ENCODE results near the gene C4A.
"Not testable (repeated sequence)": the region's sequence is repeated elsewhere in the genome, so short reads cannot be mapped to it uniquely, and the experiment has no call there.

Gene C4A

DNA sequence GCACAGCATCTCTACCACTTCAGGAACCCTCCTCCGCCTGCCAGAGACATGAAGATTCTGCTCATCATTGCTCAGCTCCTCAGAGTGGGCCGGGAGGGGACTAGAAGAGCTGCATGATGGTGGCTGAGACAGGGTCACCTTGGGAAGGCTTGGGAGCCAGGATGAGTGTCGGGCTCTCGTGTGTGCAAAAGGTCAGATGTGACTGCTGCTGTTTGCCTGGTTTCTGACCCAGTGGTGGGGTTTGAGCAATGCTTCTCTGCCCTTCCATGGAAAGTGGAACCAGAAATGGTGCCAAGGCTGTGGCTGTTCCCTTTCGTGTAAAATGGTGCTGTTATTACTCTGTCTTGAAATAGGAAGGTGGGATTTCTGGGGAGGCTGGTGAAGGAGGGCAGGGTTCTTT, 859 bp upstream of the C4A start:
- DNase-seq: not testable (repeated sequence)

DNA sequence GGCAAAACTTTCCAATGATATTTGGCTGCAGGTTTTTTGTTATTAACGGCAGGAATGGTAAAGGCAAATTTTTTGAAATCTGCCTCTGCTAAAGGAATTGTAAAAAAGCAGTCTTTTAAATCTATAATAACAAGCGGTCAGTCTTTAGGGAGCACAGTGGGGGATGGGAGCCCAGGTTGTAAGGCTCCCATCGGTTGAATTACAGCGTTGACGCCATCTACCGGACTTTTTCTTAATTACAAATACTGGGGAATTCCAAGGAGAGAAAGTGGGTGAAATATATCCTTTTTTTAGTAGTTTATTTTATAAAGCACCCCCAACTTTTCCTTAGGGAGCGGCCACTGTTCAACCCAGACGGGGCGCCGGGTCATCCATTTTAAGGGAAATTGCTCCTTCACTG, 7.5 kb downstream of the C4A start:
- DNase-seq: not testable (repeated sequence)

DNA sequence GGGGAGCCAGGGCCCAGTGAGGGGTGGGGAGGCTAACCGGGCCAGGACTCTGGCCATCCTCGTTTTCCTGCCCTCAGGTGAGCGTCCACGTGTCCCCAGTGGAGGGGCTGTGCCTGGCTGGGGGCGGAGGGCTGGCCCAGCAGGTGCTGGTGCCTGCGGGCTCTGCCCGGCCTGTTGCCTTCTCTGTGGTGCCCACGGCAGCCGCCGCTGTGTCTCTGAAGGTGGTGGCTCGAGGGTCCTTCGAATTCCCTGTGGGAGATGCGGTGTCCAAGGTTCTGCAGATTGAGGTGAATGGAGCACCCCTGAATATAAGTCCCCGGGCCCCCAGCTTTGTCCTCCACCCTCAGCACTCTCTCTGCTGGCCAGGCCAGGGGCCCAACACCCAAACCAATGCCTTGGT, 12.6 kb downstream of the C4A start:
- DNase-seq: not testable (repeated sequence)

DNA sequence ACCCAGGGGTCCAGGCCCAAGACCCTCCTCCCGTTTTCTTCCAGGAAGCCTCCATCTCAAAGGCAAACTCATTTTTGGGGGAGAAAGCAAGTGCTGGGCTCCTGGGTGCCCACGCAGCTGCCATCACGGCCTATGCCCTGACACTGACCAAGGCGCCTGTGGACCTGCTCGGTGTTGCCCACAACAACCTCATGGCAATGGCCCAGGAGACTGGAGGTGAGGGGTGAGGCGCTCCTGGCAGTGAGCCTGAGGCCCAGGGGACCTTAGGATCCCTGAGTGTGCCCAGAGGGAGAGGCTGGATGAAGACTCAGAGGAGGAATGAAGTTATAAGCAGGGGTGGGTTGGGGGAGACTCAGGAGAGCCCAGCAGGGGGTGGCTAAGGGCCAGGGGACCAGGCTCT, 14.5 kb downstream of the C4A start:
- not testable (repeated sequence) for DNase-seq

DNA sequence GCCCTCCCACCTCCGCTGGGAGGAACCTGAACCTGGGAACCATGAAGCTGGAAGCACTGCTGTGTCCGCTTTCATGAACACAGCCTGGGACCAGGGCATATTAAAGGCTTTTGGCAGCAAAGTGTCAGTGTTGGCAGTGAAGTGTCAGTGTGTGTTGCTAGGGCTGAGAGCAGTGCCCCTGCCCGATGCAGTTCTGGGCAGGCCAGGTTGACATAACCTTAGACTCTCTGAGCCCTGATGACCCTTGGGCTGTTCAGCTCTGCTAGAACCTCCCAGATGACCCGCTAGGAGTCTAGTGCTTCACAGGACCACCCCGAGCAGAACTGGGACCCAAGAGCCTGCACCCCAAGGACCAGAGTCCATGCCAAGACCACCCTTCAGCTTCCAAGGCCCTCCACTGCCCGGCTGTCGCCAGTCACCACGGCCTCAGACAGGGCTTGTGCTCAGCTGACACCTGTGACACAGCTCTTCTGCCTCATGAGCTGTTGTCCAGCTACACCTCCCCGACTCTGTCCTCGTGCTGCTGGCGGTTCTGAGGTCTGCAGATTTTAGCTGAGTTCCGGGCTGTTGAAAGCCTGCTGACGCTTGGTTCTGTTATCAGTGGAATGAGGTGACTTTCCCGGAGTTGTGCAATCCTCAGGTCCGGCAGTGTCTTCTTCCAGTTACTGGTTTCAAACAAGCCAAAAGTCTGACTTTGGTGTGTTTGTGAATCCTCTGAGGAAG, 20.9 kb downstream of the C4A start:
- DNase-seq: not testable (repeated sequence)

DNA sequence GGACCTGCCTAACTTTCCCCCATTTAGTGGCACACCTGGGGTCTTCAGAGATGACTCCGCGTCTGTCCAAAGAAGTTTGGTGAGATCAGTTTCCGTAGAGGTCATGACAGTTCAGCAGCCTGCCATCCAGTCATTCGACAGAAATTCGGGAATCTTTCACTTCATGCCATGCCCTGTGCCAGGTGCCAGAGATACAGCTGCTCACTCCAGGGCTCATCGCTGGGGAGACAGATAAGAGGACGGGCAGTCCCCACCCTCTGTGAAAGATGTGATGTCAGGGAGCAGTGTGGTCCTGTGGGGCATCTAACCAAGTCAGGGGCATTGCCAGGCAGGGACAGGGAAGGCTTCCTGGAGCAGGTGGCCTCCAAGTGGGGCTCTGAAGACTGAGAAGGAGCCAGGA, 21.4 kb downstream of the C4A start:
- not testable (repeated sequence) for DNase-seq

DNA sequence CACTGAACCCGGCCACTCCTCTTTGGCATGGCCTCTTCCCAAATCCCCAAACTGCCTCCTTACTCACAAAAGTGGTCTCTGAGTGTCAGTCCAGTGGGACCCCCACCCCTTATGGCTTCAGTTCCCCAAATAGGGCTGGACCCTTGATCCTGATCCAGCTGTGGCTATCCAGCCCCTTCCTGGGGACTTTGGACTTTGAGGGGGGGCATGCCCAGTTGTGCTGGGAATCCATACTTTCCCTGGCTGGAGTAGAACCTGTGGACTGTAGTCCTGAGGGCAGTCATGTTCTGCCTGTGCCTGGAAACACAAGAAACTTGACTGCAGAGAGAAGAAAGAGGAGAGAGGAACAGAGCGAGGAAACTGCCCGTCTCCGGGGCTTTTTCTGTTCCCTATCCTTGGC, 22.5 kb downstream of the C4A start:
- DNase-seq: not testable (repeated sequence)

DNA sequence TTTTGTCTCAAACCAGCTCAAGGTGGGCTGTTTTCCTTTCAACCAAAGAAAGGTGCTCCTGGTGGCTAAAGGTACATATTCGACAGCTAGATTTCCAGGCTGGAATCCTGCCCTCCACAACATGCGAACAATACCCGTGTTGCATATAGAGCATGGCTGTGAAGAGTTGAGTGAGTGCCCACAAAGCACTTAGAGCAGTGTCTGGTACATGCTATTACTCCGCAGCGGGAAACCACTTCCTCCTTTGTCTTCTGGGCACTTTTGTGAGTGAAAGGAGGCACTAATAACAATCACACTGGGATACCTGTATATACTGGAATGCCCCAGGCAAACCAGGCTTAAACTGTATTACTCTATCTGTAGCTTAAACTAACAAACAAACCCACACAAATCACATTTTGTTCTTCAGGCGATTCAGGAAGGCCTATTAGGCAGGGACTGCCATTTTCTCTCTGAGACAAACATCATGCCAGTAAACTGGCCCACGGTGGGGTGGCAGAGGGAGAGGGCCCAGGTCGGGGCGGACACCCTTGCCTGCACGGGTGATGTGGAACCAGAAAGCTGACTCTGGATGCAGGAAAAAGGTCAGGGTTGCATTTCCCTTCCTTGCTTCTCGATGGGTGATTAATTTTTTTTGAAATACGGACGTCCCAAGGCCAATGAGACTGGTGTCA, 23.1 kb downstream of the C4A start:
- DNase-seq: peak; percentile 32

DNA sequence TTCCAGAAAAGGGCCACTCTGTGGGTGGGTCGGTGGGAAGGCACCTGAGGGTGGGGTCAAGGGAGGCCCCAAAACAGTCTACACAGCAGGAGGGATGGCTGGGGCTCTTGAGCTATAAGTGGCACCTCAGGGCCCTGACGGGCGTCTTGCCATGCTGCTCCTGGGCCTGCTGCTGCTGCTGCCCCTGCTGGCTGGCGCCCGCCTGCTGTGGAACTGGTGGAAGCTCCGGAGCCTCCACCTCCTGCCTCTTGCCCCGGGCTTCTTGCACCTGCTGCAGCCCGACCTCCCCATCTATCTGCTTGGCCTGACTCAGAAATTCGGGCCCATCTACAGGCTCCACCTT, 23.7 kb downstream of the C4A start:
- DNase-seq: not testable (repeated sequence)

DNA sequence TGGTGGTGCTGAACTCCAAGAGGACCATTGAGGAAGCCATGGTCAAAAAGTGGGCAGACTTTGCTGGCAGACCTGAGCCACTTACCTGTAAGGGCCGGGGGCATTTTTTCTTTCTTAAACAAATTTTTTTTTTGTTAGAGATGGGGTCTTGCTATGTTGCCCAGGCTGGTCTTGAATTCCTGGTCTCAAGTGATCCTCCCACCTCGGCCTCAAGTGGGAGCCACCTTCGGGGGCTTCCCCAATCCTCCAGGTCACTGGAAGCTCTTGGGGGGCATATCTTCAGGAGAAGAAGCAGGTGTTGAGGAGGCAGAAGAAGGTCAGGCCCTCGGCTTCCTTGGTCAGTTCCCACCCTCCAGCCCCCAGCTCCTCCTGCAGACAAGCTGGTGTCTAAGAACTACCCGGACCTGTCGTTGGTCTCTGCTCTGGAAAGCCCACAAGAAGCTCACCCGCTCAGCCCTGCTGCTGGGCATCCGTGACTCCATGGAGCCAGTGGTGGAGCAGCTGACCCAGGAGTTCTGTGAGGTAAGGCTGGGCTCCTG, 24.2 kb downstream of the C4A start:
- DNase-seq: not testable (repeated sequence)

DNA sequence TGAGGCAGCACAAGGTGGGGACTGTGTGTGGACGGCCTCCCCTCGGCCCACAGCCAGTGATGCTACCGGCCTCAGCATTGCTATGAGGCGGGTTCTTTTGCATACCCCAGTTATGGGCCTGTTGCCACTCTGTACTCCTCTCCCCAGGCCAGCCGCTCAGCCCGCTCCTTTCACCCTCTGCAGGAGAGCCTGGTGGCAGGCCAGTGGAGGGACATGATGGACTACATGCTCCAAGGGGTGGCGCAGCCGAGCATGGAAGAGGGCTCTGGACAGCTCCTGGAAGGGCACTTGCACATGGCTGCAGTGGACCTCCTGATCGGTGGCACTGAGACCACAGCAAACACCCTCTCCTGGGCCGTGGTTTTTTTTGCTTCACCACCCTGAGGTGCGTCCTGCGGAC, 25.2 kb downstream of the C4A start:
- not testable (repeated sequence) for DNase-seq

DNA sequence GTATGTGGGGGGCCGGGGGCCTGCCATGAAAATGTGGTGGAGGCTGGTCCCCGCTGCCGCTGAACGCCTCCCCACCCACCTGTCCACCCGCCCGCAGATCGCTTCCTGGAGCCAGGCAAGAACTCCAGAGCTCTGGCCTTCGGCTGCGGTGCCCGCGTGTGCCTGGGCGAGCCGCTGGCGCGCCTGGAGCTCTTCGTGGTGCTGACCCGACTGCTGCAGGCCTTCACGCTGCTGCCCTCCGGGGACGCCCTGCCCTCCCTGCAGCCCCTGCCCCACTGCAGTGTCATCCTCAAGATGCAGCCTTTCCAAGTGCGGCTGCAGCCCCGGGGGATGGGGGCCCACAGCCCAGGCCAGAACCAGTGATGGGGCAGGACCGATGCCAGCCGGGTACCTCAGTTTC, 26.2 kb downstream of the C4A start:
- DNase-seq: not testable (repeated sequence)

DNA sequence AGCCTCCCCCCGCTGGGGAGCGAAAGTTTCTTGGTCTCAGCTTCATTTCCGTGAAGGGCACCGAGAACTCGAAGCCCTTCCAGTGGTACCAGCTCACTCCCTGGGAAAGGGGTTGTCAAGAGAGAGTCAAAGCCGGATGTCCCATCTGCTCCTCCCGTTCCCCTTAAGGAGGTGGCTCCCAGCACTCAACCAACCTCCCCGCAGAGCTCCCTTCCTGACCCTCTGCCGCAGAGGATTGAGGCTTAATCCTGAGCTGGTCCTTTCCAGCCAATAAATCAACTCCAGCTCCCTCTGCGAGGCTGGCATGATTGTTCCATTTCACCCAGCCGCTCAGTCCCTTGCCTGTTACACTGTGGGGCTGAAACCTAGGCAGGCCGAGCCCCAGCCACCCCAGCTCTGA, 26.8 kb downstream of the C4A start:
- not testable (repeated sequence) for DNase-seq

DNA sequence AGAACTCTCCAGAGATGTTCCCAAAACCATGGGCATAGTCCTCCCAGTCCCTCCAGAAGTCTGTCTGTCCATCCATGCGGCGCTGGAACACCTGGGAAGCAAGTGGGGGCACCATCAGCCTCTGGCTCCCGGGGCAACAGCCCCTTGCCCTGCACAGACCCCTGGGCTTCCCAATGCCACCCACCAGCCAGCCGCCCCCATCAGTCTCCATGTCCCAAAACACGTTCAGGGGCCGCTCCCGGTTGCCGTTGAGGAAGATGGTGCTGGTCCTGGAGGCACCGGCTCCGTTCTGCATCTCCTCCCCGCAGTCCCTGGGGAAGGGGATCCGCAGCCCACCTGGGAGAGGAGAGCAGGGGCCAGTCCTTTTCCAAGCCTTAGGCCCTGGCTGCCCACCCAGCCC, 27.7 kb downstream of the C4A start:
- DNase-seq: not testable (repeated sequence)

DNA sequence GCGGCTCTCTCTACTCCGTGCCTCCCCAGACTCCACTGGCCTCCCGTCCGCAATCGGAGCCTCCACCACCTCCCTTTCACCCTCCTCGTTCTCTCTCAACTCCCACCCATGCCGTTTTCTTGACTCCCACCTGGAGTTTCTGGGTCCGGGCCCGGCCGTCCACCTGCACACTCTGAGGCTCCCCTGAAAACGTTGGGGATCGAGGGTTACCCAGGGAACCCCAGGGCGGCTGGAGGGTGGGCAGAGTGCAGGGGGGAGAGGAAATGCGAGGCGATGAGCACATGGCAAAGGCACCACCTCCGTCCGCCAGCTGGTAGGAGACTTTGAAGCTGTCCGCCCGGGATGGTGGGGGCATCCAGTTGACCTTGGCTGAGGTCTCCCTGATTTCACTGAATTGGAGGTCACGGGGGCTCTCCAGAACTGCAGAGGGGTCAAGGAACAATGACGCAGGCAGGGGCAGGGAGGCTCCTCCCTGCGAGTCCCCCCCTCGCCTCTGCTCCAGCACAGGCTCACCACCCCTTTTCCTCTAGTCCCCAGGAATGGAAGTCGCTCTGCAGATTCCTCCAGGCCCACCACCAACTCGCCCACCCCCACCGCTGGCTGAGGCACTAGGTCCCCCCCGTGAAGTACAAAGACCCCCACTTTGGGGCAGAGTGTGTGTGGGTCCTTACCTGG, 29.1 kb downstream of the C4A start:
- DNase-seq: not testable (repeated sequence)

DNA sequence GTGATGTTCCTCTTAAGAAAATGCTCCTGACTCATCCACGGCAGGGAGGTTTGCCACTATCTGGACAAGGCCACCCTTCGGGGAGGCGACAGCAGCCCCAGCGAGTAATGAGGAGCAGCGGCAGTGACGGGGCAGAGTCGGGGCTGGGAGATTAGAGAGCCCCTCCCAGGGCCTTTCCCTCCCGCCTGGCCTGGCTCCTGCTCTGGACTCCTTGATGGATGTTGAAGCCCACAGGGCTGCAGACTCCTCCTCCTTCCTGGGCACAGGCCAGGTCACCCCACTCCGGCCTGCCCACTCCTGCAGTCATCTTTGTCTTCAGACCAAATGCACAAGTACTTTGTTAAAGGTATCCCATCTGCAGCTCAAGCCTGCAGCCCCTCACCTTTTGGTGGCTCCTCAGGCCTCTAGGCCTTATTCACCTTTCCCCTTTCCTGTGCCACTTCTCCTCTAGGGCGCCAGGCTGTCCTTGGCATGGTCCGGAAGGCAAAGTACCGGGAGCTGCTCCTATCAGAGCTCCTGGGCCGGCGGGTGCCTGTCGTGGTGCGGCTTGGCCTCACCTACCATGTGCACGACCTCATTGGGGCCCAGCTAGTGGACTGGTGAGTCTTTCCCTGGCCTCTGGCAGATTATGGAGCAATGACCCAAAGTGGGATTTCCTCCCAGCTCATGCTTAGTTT, 31.2 kb downstream of the C4A start:
- DNase-seq: not testable (repeated sequence)

DNA sequence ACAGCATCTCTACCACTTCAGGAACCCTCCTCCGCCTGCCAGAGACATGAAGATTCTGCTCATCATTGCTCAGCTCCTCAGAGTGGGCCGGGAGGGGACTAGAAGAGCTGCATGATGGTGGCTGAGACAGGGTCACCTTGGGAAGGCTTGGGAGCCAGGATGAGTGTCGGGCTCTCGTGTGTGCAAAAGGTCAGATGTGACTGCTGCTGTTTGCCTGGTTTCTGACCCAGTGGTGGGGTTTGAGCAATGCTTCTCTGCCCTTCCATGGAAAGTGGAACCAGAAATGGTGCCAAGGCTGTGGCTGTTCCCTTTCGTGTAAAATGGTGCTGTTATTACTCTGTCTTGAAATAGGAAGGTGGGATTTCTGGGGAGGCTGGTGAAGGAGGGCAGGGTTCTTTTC, 31.9 kb downstream of the C4A start:
- DNase-seq: not testable (repeated sequence)

DNA sequence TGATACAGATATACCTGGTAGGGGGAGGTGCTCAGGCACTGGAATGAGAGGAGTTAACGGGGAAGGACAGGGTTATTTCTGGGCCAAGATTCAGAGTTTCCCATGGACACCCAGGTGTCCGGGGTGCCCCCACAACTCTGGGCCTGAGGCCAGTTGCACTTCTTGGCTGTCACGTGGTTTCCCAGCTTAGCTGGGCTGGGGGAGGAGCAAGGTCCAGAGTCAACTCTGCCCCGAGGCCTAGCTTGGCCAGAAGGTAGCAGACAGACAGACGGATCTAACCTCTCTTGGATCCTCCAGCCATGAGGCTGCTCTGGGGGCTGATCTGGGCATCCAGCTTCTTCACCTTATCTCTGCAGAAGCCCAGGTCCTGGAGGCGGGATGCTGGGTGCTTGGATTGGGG, 32.7 kb downstream of the C4A start, which contains the start of gene C4B:
TSS of gene C4B (plus strand) at position 249 of the 400 bp plus-strand sequence. CDS start at position 300, 51 bp downstream.
- not testable (repeated sequence) for DNase-seq

DNA sequence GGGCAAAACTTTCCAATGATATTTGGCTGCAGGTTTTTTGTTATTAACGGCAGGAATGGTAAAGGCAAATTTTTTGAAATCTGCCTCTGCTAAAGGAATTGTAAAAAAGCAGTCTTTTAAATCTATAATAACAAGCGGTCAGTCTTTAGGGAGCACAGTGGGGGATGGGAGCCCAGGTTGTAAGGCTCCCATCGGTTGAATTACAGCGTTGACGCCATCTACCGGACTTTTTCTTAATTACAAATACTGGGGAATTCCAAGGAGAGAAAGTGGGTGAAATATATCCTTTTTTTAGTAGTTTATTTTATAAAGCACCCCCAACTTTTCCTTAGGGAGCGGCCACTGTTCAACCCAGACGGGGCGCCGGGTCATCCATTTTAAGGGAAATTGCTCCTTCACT, 40.2 kb downstream of the C4A start:
- not testable (repeated sequence) for DNase-seq

DNA sequence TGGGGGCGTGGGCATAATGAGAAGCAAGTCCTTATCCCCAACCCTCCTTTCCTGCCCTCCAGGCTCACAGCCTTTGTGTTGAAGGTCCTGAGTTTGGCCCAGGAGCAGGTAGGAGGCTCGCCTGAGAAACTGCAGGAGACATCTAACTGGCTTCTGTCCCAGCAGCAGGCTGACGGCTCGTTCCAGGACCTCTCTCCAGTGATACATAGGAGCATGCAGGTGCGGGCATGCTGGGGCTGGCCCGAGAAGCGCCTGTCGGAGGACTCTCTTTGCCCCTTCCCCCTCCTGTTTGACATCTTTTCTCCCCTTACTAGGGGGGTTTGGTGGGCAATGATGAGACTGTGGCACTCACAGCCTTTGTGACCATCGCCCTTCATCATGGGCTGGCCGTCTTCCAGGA, 46.8 kb downstream of the C4A start:
- not testable (repeated sequence) for DNase-seq

DNA sequence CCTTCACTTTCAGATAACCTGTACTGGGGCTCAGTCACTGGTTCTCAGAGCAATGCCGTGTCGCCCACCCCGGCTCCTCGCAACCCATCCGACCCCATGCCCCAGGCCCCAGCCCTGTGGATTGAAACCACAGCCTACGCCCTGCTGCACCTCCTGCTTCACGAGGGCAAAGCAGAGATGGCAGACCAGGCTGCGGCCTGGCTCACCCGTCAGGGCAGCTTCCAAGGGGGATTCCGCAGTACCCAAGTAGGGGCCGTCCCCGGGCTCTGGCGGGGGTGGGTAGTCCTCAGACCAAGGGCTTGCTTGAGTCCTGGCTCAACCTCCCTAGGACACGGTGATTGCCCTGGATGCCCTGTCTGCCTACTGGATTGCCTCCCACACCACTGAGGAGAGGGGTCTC, 47.7 kb downstream of the C4A start:
- DNase-seq: not testable (repeated sequence)

DNA sequence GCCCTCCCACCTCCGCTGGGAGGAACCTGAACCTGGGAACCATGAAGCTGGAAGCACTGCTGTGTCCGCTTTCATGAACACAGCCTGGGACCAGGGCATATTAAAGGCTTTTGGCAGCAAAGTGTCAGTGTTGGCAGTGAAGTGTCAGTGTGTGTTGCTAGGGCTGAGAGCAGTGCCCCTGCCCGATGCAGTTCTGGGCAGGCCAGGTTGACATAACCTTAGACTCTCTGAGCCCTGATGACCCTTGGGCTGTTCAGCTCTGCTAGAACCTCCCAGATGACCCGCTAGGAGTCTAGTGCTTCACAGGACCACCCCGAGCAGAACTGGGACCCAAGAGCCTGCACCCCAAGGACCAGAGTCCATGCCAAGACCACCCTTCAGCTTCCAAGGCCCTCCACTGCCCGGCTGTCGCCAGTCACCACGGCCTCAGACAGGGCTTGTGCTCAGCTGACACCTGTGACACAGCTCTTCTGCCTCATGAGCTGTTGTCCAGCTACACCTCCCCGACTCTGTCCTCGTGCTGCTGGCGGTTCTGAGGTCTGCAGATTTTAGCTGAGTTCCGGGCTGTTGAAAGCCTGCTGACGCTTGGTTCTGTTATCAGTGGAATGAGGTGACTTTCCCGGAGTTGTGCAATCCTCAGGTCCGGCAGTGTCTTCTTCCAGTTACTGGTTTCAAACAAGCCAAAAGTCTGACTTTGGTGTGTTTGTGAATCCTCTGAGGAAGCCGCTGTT, 53.6 kb downstream of the C4A start:
- DNase-seq: not testable (repeated sequence)

All from NCI-H345 (cell line).